Measurements from ENCODE around the gene COPB2.

COPB2 gene

DNA sequence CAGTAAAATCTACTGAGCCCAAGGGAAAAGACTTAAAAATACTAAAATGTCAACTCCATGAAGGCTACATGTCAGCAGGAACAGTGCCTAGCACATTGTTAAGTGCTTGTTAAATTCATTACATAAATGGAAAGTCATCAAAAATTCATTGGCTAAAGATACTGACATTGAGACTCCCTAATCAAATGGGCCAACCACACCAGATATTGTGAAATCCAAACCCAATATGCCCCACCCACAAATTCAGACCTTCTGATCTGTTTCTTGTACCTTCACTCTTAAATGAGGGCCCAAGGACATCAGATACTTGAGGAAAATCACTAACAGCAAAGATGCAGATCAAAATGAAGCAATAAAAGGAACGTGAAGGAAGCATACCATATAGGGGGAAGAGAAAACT lies 24.9 kb downstream of the COPB2 start:
- Histone ChIP-seq H3K79me1 (replicated peaks; ENCODE audit: low read length, poor library complexity, severe bottlenecking) (peaks cover 15% of the 10 kb centered on the region), H2BK15ac (ENCODE audit: low read depth, poor library complexity, severe bottlenecking) (no peak overlapping the region), H2BK12ac (ENCODE audit: low read length in 2 of 2) (no peak overlapping the region), H3K27ac (ENCODE audit: low read length, poor library complexity, severe bottlenecking) (no peak overlapping the region), H3K4me3 (ENCODE audit: insufficient read depth in 1 of 2, low read depth in 1 of 2, low read length in 2 of 2) (no peak overlapping the region), H3K27me3 (ENCODE audit: control insufficient read depth in 1 of 2, insufficient read depth in 1 of 2, low read length in 2 of 2) (no peaks in the 10 kb centered on the region), H3K9ac (ENCODE audit: low read length) (no peak overlapping the region), H3K14ac (ENCODE audit: low read length in 2 of 2) (no peak overlapping the region), H2AK5ac (ENCODE audit: low read length, severe bottlenecking) (no peak overlapping the region), H3K9me3 (ENCODE audit: control insufficient read depth, low read length) (no peaks in the 10 kb centered on the region), H4K91ac (ENCODE audit: low read length) (no peak overlapping the region), H2AFZ (ENCODE audit: low read depth, low read length) (no peak overlapping the region), H3K23ac (ENCODE audit: low read length in 2 of 2) (no peak overlapping the region), H2BK5ac (ENCODE audit: low read depth, low read length, poor library complexity, severe bottlenecking) (no peak overlapping the region), H4K8ac (ENCODE audit: low read length) (no peak overlapping the region), H3K4me1 (ENCODE audit: control insufficient read depth, insufficient read depth, low read depth, low read length) (no peaks in the 10 kb centered on the region), H3K18ac (ENCODE audit: low read depth in 1 of 2, low read length in 2 of 2) (no peak overlapping the region), H3K4ac (ENCODE audit: low read depth in 1 of 2, low read length in 2 of 2) (no peak overlapping the region), H3K36me3 (ENCODE audit: control insufficient read depth in 1 of 2, insufficient read depth in 2 of 2, low read depth in 1 of 2, low read length in 2 of 2) (peaks cover 16 to 100% of the 10 kb centered on the region in 2 experiments), H3K4me2 (ENCODE audit: low read length, poor library complexity, severe bottlenecking) (no peak overlapping the region), H2BK120ac (ENCODE audit: low read depth, low read length) (no peak overlapping the region)
- DNase-seq: no peak
- whole genome bisulfite sequencing: no CpG with 5 or more reads among the region's 1 CpG

GRCh38 chr3:139361276-139361675 lies 28.2 kb downstream of the COPB2 start:
- Histone ChIP-seq H2BK120ac (ENCODE audit: low read depth, low read length) (no peak overlapping the region), H2BK15ac (ENCODE audit: low read depth, poor library complexity, severe bottlenecking) (no peak overlapping the region), H4K8ac (ENCODE audit: low read length) (no peak overlapping the region), H3K4ac (ENCODE audit: low read depth in 1 of 2, low read length in 2 of 2) (no peak overlapping the region), H2BK5ac (ENCODE audit: low read depth, low read length, poor library complexity, severe bottlenecking) (no peak overlapping the region), H3K9ac (ENCODE audit: low read length) (no peak overlapping the region), H3K4me3 (ENCODE audit: insufficient read depth in 1 of 2, low read depth in 1 of 2, low read length in 2 of 2) (no peak overlapping the region), H2AK5ac (ENCODE audit: low read length, severe bottlenecking) (no peak overlapping the region), H3K23ac (ENCODE audit: low read length in 2 of 2) (no peak overlapping the region), H3K27me3 (ENCODE audit: control insufficient read depth in 1 of 2, insufficient read depth in 1 of 2, low read length in 2 of 2) (no peaks in the 10 kb centered on the region), H3K18ac (ENCODE audit: low read depth in 1 of 2, low read length in 2 of 2) (no peak overlapping the region), H3K4me2 (ENCODE audit: low read length, poor library complexity, severe bottlenecking) (no peak overlapping the region), H3K36me3 (ENCODE audit: control insufficient read depth in 1 of 2, insufficient read depth in 2 of 2, low read depth in 1 of 2, low read length in 2 of 2) (peaks cover 19 to 100% of the 10 kb centered on the region in 2 experiments), H2AFZ (ENCODE audit: low read depth, low read length) (no peak overlapping the region), H3K4me1 (ENCODE audit: control insufficient read depth, insufficient read depth, low read depth, low read length) (no peaks in the 10 kb centered on the region), H4K91ac (ENCODE audit: low read length) (no peak overlapping the region), H3K27ac (ENCODE audit: low read length, poor library complexity, severe bottlenecking) (no peak overlapping the region), H3K9me3 (ENCODE audit: control insufficient read depth, low read length) (no peaks in the 10 kb centered on the region), H3K14ac (ENCODE audit: low read length in 2 of 2) (no peak overlapping the region), H3K79me1 (replicated peaks; ENCODE audit: low read length, poor library complexity, severe bottlenecking) (peaks cover 9% of the 10 kb centered on the region), H2BK12ac (ENCODE audit: low read length in 2 of 2) (no peak overlapping the region)
- 100% methylated on average over 1 of the region's 2 CpGs for WGBS
- no peak for DNase-seq

DNA sequence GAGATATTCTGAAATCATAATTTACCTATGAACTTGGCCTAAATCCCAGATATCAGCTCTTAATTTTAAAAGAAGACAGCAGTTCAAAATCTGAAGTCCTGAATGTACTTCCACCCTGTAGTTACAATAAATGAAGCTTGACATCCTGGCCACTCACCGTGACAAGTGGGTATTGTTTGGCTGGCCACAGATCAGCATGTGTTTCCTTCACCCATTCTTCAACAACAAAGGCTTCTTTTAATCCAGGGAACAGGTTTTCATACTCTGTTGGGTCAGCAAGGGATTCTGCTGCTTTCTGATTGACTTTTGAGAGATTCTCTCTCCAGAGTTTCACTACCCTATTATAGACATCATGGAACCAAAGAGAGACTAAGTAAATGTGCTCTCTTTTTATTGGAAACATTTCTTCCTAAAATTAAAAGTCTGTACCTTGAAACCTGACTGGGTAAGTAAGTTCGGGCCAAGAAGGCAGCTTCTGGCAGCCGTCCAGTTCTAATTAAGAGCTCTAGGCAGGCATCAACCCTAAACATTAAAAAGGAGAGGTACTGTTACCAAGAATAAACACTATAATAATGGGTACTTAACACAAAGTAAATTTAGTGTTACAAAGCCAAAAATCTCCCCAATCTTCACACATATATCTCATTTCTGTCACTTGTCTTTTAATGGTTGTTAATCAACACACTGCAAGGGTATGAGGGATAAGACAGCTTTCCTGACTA lies 30.4 kb downstream of the COPB2 start:
- H3K27me3 ChIP-seq (ENCODE audit: control insufficient read depth in 1 of 2, insufficient read depth in 1 of 2, low read length in 2 of 2): no peaks in the 10 kb centered on the region
- H3K4me3 ChIP-seq (ENCODE audit: insufficient read depth in 1 of 2, low read depth in 1 of 2, low read length in 2 of 2): no peak overlapping the region
- H3K9ac ChIP-seq (ENCODE audit: low read length): no peak overlapping the region
- H3K9me3 ChIP-seq (ENCODE audit: control insufficient read depth, low read length): no peaks in the 10 kb centered on the region
- H3K23ac ChIP-seq (ENCODE audit: low read length in 2 of 2): no peak overlapping the region
- H2AK5ac ChIP-seq (ENCODE audit: low read length, severe bottlenecking): no peak overlapping the region
- 92% methylated on average over 1 of the region's 3 CpGs for WGBS
- H3K4me2 ChIP-seq (ENCODE audit: low read length, poor library complexity, severe bottlenecking): no peak overlapping the region
- no peak overlapping the region for H2BK12ac ChIP-seq (ENCODE audit: low read length in 2 of 2)
- no peak overlapping the region for H4K8ac ChIP-seq (ENCODE audit: low read length)
- DNase-seq: no peak
- H3K36me3 ChIP-seq (ENCODE audit: control insufficient read depth in 1 of 2, insufficient read depth in 2 of 2, low read depth in 1 of 2, low read length in 2 of 2): peaks cover 32 to 100% of the 10 kb centered on the region in 2 experiments
- H3K79me1 ChIP-seq (replicated peaks; ENCODE audit: low read length, poor library complexity, severe bottlenecking): peaks cover 10% of the 10 kb centered on the region
- no peak overlapping the region for H2BK15ac ChIP-seq (ENCODE audit: low read depth, poor library complexity, severe bottlenecking)
- no peaks in the 10 kb centered on the region for H3K4me1 ChIP-seq (ENCODE audit: control insufficient read depth, insufficient read depth, low read depth, low read length)
- no peak overlapping the region for H3K27ac ChIP-seq (ENCODE audit: low read length, poor library complexity, severe bottlenecking)
- H3K4ac ChIP-seq (ENCODE audit: low read depth in 1 of 2, low read length in 2 of 2): no peak overlapping the region
- no peak overlapping the region for H3K14ac ChIP-seq (ENCODE audit: low read length in 2 of 2)
- H3K18ac ChIP-seq (ENCODE audit: low read depth in 1 of 2, low read length in 2 of 2): no peak overlapping the region
- no peak overlapping the region for H4K91ac ChIP-seq (ENCODE audit: low read length)
- H2AFZ ChIP-seq (ENCODE audit: low read depth, low read length): no peak overlapping the region
- H2BK5ac ChIP-seq (ENCODE audit: low read depth, low read length, poor library complexity, severe bottlenecking): no peak overlapping the region
- no peak overlapping the region for H2BK120ac ChIP-seq (ENCODE audit: low read depth, low read length)

- no peak overlapping the region for H2BK5ac ChIP-seq (ENCODE audit: low read depth, low read length, poor library complexity, severe bottlenecking)
These were observed 31.5 kb downstream of the COPB2 start for GRCh38 chr3:139357899-139358298.

More at GRCh38 chr3:139357899-139358298, 31.5 kb downstream of the COPB2 start:
- Histone ChIP-seq H2AFZ (ENCODE audit: low read depth, low read length) (no peak overlapping the region), H2BK15ac (ENCODE audit: low read depth, poor library complexity, severe bottlenecking) (no peak overlapping the region), H3K36me3 (ENCODE audit: control insufficient read depth in 1 of 2, insufficient read depth in 2 of 2, low read depth in 1 of 2, low read length in 2 of 2) (peaks cover 32 to 100% of the 10 kb centered on the region in 2 experiments), H3K4me1 (ENCODE audit: control insufficient read depth, insufficient read depth, low read depth, low read length) (no peaks in the 10 kb centered on the region), H2BK120ac (ENCODE audit: low read depth, low read length) (no peak overlapping the region), H3K18ac (ENCODE audit: low read depth in 1 of 2, low read length in 2 of 2) (no peak overlapping the region), H4K91ac (ENCODE audit: low read length) (no peak overlapping the region), H3K4me3 (ENCODE audit: insufficient read depth in 1 of 2, low read depth in 1 of 2, low read length in 2 of 2) (no peak overlapping the region), H3K27me3 (ENCODE audit: control insufficient read depth in 1 of 2, insufficient read depth in 1 of 2, low read length in 2 of 2) (no peaks in the 10 kb centered on the region), H3K14ac (ENCODE audit: low read length in 2 of 2) (no peak overlapping the region), H3K27ac (ENCODE audit: low read length, poor library complexity, severe bottlenecking) (no peak overlapping the region), H3K4ac (ENCODE audit: low read depth in 1 of 2, low read length in 2 of 2) (no peak overlapping the region), H3K79me1 (replicated peaks; ENCODE audit: low read length, poor library complexity, severe bottlenecking) (peaks cover 10% of the 10 kb centered on the region), H4K8ac (ENCODE audit: low read length) (no peak overlapping the region), H3K23ac (ENCODE audit: low read length in 2 of 2) (no peak overlapping the region), H2AK5ac (ENCODE audit: low read length, severe bottlenecking) (no peak overlapping the region), H2BK12ac (ENCODE audit: low read length in 2 of 2) (no peak overlapping the region), H3K9me3 (ENCODE audit: control insufficient read depth, low read length) (no peaks in the 10 kb centered on the region), H3K4me2 (ENCODE audit: low read length, poor library complexity, severe bottlenecking) (no peak overlapping the region), H3K9ac (ENCODE audit: low read length) (peak overlapping the region; percentile 18)
- DNase-seq: no peak
- 100% methylated on average over 2 of the region's 4 CpGs for WGBS
